Measurements from ENCODE around the gene XRCC5. TPM values are rescaled to one million over a fixed set of nuclear protein-coding genes. Genes with fewer than 3 reads are reported as not detected.
"Not testable (repeated sequence)": the region's sequence is repeated elsewhere in the genome, so short reads cannot be mapped to it uniquely, and the experiment has no call there.

Gene XRCC5
- total RNA-seq, 8 experiments from 2014 or later: 203 to 388 (median 245) TPM

DNA sequence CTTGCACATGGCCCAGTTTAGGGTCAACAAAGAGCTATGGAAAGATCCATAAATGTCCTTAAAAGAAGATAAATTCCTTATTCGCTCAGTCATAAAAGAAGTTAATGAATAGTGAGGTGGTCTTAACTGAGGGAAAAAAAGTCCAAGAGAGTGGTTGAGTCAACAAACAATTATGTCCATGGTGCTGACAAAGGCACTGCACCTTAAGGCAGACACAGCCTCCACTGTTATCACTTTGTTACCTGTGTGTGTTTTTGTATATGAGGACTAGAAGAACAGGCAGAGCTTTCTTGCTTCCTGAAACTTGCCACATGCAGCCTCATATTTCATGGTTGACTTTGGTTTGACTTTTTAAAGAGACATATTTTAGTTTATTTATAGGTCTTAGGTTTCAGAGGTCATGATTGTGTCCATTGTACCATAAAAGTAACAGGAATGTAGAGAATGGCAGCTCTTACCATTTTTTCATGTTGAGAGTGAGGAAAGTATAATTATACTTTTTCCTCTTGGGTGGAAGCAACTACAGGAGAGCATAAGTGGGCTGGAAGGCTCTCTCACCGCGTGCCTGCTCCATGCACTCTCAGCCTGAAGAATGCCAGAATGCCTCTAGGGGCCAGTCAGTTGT lies 93.6 kb downstream of the XRCC5 start:
- no peak overlapping the region for H3K27ac ChIP-seq
- H3K4me3 ChIP-seq: no peak overlapping the region
- in situ Hi-C loops (cut with MboI; ENCODE audit: low pct_unique_long_range_greater_than_20kb in 2 of 9, low sequenced_read_pairs in 9 of 9, unreplicated experiment in 9 of 9): no loop called here
- WGBS, 10 experiments: 94 to 100% (median 100%) methylated on average over 1 to 3 of the region's 3 CpGs; no CpG with 5 or more reads in 3 of the 10 experiments
- ATAC-seq (replicated peaks in 6 of 8): no peak
- no peaks in the 10 kb centered on the region for H3K4me1 ChIP-seq (replicated peaks in 1 of 2)

GRCh38 chr2:216205486-216205885 lies 96.3 kb downstream of the XRCC5 start:
- in situ Hi-C loops (cut with MboI; ENCODE audit: low pct_unique_long_range_greater_than_20kb in 2 of 9, low sequenced_read_pairs in 9 of 9, unreplicated experiment in 9 of 9): no loop called here
- no peak overlapping the region for H3K4me3 ChIP-seq
- ATAC-seq (replicated peaks in 6 of 8): no peak
- no peak overlapping the region for H3K27ac ChIP-seq
- WGBS, 10 experiments: 89 to 100% (median 95%) methylated on average over 1 of the region's 1 CpG; no CpG with 5 or more reads in 6 of the 10 experiments
- no peaks in the 10 kb centered on the region for H3K4me1 ChIP-seq (replicated peaks in 1 of 2)

DNA sequence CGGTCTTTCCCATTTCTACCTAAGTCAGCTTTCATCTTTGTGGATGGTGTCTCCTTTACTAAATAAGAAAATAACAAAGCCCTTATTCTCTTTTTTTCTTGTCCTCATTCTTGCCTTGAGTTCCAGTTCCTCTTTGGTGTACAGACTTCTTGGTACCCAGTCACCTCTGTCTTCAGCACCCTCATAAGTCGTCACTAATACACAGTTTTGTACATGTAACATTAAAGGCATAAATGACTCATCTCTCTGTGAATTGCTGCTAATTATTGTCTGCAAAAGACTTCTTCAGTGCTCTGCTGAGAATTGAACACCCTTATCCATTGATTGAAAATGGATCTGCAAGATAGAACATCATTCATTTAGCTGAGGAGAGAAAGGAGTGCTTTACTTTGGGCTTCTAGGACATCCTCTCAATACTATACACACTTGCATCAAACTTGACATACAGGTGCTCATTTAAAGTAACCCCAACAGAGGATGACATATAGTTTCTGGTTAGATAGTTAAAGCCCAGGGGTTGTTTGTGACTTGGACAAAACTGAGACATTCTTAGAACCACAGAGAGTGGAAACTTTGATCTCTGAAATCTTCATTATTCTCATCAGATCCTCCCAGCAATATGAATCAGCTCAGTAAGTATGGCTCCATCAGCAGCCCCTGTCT lies 97.0 kb downstream of the XRCC5 start:
- Histone ChIP-seq H3K4me1 (replicated peaks in 1 of 2) (no peaks in the 10 kb centered on the region), H3K4me3 (no peak overlapping the region), H3K27ac (no peak overlapping the region)
- no peak for ATAC-seq (replicated peaks in 6 of 8)
- 60 to 100% (median 95%) methylated on average over 1 to 2 of the region's 2 CpGs; no CpG with 5 or more reads in 1 of the 10 experiments for WGBS, 10 experiments
- in situ Hi-C loops (cut with MboI; ENCODE audit: low pct_unique_long_range_greater_than_20kb in 2 of 9, low sequenced_read_pairs in 9 of 9, unreplicated experiment in 9 of 9): no loop called here

- no peaks in the 10 kb centered on the region for H3K4me1 ChIP-seq (replicated peaks in 1 of 2)
- in situ Hi-C loops (cut with MboI; ENCODE audit: low pct_unique_long_range_greater_than_20kb in 2 of 9, low sequenced_read_pairs in 9 of 9, unreplicated experiment in 9 of 9): no loop called here
- WGBS, 10 experiments: 67 to 100% (median 95%) methylated on average over 1 to 4 of the region's 5 CpGs; no CpG with 5 or more reads in 2 of the 10 experiments
- H3K27ac ChIP-seq: no peak overlapping the region
- ATAC-seq (replicated peaks in 6 of 8): no peak
- H3K4me3 ChIP-seq: no peak overlapping the region
Observed at GRCh38 chr2:216206821-216207220, 97.7 kb downstream of the XRCC5 start.

DNA sequence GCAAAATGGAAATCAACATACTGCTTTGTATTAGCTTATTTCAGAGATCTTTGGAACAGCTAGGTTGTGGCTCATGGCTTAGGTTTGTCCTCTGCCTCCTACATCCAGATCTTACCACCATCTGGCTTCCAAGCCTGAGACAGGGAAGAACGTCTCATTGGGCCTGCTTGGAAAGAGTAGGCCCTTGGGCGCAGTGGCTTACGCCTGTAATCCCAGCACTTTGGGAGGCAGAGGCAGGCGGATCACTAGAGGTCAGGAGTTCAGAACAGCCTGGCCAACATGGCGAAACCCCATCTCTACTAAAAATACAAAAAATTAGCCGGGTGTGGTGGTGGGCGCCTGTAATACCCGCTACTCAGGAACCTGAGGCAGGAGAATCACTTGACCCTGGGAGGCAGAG lies 99.5 kb downstream of the XRCC5 start:
- in situ Hi-C loops (cut with MboI; ENCODE audit: low pct_unique_long_range_greater_than_20kb in 2 of 9, low sequenced_read_pairs in 9 of 9, unreplicated experiment in 9 of 9); H3K27ac ChIP-seq: not testable (repeated sequence)
- 80 to 100% (median 97%) methylated on average over 1 to 5 of the region's 8 CpGs; no CpG with 5 or more reads in 3 of the 10 experiments for WGBS, 10 experiments

DNA sequence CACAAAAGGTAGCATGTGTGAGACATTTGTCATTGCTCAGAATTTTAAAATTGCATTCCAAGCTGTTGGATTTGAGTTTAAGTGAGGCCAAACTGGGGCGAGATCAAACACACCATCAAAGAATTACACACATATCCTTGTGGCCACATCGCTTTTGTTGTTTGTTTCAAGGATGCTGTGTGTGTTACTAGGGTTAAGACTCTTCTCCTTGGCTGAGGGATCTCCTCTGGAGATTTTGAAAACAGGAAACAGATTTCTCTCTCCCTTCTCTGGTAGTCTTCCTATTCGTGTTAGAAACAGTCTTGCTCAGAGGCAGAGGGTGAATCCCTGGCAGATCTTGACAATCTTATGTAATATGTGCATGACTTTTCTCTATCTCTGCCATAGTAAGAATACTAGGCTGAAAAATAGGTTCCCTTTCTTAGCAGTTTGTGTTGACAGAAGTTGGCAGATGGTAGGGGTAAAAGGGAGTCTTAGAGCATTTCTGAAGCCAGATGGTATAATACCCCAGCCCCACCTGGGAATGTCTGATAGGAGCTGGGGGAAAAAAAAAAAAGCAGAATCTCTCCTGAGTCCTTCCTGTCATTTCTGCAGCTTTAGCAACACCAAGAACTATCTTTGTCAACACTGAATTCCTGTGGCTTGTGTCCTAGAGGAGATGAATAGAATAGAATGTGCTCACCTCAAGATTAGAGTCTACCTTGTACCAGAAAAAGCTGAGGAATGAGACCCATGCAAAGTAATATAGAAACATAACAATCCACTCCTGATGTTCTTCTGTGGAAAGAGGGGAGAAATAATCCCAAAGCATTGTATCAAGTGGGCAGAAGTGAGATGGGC lies 101.8 kb downstream of the XRCC5 start:
- in situ Hi-C loops (cut with MboI; ENCODE audit: low pct_unique_long_range_greater_than_20kb in 2 of 9, low sequenced_read_pairs in 9 of 9, unreplicated experiment in 9 of 9): no loop called here
- H3K27ac ChIP-seq: no peak overlapping the region

More for the DNA sequence above, 99.5 kb downstream of the XRCC5 start:
- not testable (repeated sequence) for H3K4me3 ChIP-seq; ATAC-seq (replicated peaks in 6 of 8); H3K4me1 ChIP-seq (replicated peaks in 1 of 2)

DNA sequence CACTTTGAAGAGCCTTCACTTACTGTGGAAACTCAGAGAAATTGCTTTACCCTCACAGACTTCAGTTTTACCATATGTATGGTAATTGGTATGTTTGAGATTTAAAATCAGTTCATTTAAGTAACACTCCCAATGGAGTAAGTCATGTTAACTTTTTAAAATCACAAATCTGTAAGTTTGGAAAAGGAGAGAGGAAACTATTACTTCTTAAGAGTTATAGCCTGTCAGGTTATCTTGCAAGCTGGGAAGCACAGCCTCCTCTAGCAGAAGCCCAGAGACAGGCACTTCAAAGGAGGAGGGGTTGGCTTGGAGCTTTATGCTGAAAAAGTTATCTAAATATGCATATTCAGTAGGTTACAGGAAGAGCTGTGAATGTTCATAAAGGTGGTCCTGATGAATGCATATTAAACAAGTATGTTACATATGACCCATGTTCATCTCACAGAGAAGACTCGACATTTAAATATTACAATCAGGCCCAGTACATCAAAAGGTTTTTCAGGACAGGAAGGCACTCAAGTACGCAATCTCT lies 102.5 kb downstream of the XRCC5 start:
- in situ Hi-C loops (cut with MboI; ENCODE audit: low pct_unique_long_range_greater_than_20kb in 2 of 9, low sequenced_read_pairs in 9 of 9, unreplicated experiment in 9 of 9): no loop called here
- Histone ChIP-seq H3K4me3 (no peak overlapping the region), H3K27ac (no peak overlapping the region), H3K4me1 (replicated peaks in 1 of 2) (no peaks in the 10 kb centered on the region)
- 33 to 100% (median 76%) methylated on average over 1 to 2 of the region's 2 CpGs; no CpG with 5 or more reads in 4 of the 10 experiments for WGBS, 10 experiments
- peak in 4 of 8 experiments; percentile 55 to 90 (median 71) for ATAC-seq (replicated peaks in 6 of 8)

More for the DNA sequence above, 101.8 kb downstream of the XRCC5 start:
- WGBS, 10 experiments: 0 to 100% (median 92%) methylated on average over 1 to 3 of the region's 3 CpGs; no CpG with 5 or more reads in 4 of the 10 experiments
- Histone ChIP-seq H3K4me1 (replicated peaks in 1 of 2) (no peaks in the 10 kb centered on the region), H3K4me3 (no peak overlapping the region)
- ATAC-seq (replicated peaks in 6 of 8): peak in 1 of 8 experiments; percentile 28

- no peak for ATAC-seq (replicated peaks in 6 of 8)
- WGBS, 10 experiments: 90 to 100% (median 100%) methylated on average over 1 to 2 of the region's 2 CpGs; no CpG with 5 or more reads in 2 of the 10 experiments
- in situ Hi-C loops (cut with MboI; ENCODE audit: low pct_unique_long_range_greater_than_20kb in 2 of 9, low sequenced_read_pairs in 9 of 9, unreplicated experiment in 9 of 9): no loop called here
- Histone ChIP-seq H3K4me3 (no peak overlapping the region), H3K4me1 (replicated peaks in 1 of 2) (no peaks in the 10 kb centered on the region), H3K27ac (no peak overlapping the region)
Observed at GRCh38 chr2:216214768-216215167, 105.6 kb downstream of the XRCC5 start.

DNA sequence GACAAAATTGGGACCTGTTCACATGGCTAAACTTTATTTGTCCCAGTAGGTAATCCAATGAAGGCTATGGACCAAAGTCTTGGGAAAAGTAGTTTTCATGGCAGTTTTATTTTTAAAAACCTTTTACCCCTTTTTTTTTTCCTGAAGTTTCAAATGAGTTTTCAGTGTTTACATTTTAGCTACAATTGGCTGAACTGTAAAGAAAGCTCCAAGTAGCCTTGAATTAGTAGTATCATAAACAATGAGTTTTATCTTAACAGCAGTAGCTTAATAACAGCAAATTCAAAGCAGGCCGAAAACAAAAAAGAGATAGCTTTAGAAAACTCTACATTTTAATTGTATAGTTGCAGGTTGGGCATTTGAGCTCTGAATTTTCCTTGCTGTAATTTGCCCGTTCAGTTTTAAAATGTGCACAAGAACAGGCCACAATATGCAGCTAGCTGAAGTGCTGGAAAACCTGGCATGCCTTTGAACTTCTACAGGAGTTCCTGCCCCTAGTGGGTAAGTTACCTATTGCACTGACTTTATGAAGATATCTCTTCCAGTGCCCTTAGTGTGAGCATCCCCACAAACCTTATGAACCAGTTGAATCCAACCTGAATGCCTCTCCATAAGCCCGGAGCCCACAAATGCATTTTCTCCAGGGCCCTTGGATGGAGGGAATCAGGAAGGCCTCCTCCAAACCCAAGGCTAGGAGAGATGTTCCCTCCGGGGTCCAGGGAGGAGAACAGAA lies 106.7 kb downstream of the XRCC5 start:
- Histone ChIP-seq H3K4me3 (no peak overlapping the region), H3K4me1 (replicated peaks in 1 of 2) (no peaks in the 10 kb centered on the region), H3K27ac (no peak overlapping the region)
- ATAC-seq (replicated peaks in 6 of 8): peak in 3 of 8 experiments; percentile 3 to 21 (median 7)
- WGBS, 10 experiments: 44 to 100% (median 85%) methylated on average over 2 to 4 of the region's 4 CpGs; no CpG with 5 or more reads in 1 of the 10 experiments
- in situ Hi-C loops (cut with MboI; ENCODE audit: low pct_unique_long_range_greater_than_20kb in 2 of 9, low sequenced_read_pairs in 9 of 9, unreplicated experiment in 9 of 9): no loop called here

DNA sequence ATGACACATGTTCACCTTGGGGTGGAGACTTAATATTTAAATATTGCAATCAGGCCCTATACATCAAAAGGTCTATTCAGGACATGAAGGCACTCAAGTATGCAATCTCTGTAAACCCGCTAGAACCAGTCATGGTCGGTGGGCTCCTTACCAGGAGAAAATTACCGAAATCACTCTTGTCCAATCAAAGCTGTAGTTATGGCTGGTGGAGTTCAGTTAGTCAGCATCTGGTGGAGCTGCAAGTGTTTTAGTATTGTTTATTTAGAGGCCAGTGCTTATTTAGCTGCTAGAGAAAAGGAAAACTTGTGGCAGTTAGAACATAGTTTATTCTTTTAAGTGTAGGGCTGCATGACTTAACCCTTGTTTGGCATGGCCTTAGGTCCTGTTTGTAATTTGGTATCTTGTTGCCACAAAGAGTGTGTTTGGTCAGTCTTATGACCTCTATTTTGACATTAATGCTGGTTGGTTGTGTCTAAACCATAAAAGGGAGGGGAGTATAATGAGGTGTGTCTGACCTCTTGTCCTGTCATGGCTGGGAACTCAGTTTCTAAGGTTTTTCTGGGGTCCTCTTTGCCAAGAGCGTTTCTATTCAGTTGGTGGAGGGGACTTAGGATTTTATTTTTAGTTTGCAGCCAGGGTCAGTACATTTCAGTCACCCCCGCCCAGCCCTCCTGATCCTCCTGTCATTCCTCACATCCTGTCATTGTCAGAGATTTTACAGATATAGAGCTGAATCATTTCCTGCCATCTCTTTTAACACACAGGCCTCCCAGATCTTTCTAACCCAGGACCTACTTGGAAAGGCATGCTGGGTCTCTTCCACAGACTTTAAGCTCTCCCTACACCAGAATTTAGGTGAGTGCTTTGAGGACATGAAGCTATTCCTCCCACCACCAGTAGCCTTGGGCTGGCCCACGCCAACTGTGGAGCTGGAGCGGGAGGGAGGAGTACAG lies 108.1 kb downstream of the XRCC5 start:
- WGBS, 10 experiments: 18 to 100% (median 86%) methylated on average over 1 to 6 of the region's 7 CpGs; no CpG with 5 or more reads in 1 of the 10 experiments
- Histone ChIP-seq H3K4me3 (no peak overlapping the region), H3K4me1 (replicated peaks in 1 of 2) (no peaks in the 10 kb centered on the region), H3K27ac (no peak overlapping the region)
- in situ Hi-C loops (cut with MboI; ENCODE audit: low pct_unique_long_range_greater_than_20kb in 2 of 9, low sequenced_read_pairs in 9 of 9, unreplicated experiment in 9 of 9): no loop called here
- ATAC-seq (replicated peaks in 6 of 8): peak in 6 of 8 experiments; percentile 21 to 76 (median 58)

DNA sequence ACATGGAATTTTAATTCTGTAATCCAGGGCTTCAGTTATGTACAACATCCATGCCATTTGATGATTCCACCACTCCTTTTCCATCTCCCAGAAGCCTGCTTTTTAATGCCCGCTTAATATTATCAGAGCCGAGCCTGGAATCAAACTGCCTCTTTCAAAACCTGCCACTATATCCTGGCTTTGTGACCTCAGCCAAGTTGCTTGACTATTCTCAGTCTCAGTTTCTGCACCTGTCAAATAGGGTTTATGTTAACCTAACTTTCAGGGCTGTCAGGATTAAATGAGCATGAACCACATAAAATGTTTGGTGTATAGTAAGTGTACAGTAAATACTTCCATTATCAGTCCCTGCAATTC lies 108.7 kb downstream of the XRCC5 start:
- Histone ChIP-seq H3K4me3 (no peak overlapping the region), H3K4me1 (replicated peaks in 1 of 2) (no peaks in the 10 kb centered on the region), H3K27ac (no peak overlapping the region)
- no peak for ATAC-seq (replicated peaks in 6 of 8)
- 37 to 100% (median 81%) methylated on average over 1 to 2 of the region's 2 CpGs; no CpG with 5 or more reads in 2 of the 10 experiments for WGBS, 10 experiments
- in situ Hi-C loops (cut with MboI; ENCODE audit: low pct_unique_long_range_greater_than_20kb in 2 of 9, low sequenced_read_pairs in 9 of 9, unreplicated experiment in 9 of 9): no loop called here
